Skeletal muscle cell (primary cell): ENCODE data around the gene PKHD1.

Source experiments
- DNase-seq: peaks from one replicate; pipeline ENCODE4 v3.0.0-alpha.2; 2010; ENCODE audit warnings: low read depth
- H3K4me3 ChIP-seq: 2 replicates; pipeline ENCODE4 v1.5.1; 2011; ENCODE audit warnings: low read depth, mild to moderate bottlenecking, control low read depth, low read length, moderate library complexity

Gene PKHD1

DNA sequence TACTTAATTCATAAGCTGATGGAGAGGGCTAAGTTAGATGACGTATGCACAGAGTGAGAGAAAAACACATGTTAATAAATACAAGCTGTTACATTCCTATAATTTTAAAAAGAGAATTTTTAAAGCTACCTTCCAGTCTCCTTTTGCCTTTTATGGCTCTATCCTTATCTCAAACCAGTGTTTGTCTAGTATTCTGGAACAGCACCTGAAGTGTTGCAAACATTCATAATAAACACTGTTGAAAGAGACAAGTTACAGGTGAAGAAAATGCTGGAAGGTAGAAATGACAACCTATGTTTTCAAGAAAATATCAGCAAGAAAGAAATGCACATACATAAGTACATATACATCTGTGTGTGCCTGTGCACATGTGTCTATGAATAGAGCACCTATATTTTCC lies 409.1 kb downstream of the PKHD1 start:
- no peak for DNase-seq

GRCh38 chr6:51675922-51676275 lies 411.5 kb downstream of the PKHD1 start:
- no peak for DNase-seq
- no peak overlapping the region for H3K4me3 ChIP-seq

More for the DNA sequence above, 409.1 kb downstream of the PKHD1 start:
- no peak overlapping the region for H3K4me3 ChIP-seq

GRCh38 chr6:51675020-51675921 lies 412.1 kb downstream of the PKHD1 start:
- no peak overlapping the region for H3K4me3 ChIP-seq
- DNase-seq = no peak

GRCh38 chr6:51663525-51663924 lies 423.9 kb downstream of the PKHD1 start:
- DNase-seq = no peak
- no peak overlapping the region for H3K4me3 ChIP-seq

DNA sequence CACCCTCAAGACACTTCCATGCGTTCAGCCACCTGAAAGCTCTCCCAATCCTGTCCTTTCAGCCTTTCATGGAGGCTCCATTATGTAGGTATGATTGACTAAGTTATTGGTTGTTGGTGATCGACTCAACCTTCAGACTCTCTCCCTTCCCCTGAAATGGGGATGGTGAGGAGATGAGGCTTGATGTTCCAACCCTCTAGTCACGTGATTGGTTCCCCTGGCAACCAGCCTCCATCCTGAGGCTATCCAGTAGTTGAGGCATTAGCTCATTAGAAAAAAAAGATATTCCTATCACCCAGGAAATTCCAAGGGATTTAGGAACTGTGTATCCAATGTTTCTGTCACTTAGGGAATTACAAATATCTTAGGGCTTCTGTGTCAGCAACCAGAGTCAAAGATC lies 426.6 kb downstream of the PKHD1 start:
- H3K4me3 ChIP-seq = no peak overlapping the region
- DNase-seq = no peak

GRCh38 chr6:51657491-51657890 lies 429.9 kb downstream of the PKHD1 start:
- no peak for DNase-seq
- no peak overlapping the region for H3K4me3 ChIP-seq

GRCh38 chr6:51655517-51655916 lies 431.9 kb downstream of the PKHD1 start:
- DNase-seq = no peak
- no peak overlapping the region for H3K4me3 ChIP-seq

DNA sequence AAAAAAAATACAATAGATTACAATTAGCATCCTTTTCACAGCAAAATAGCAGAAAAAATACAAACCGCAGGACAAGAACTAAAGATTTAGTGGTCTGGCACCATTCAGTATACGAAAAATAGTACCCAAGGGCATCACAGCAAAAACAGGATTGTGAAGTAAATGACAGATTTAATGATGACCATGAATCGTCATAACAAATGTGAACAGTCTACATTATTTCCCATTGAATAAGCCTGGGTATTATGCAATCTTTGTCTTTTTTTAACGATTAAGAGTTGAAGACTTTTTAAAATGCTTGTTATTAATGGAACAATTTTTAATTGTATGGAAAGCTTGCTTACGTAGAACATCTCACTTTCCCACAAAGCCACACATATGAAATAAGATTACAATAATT lies 432.8 kb downstream of the PKHD1 start:
- H3K4me3 ChIP-seq = no peak overlapping the region
- no peak for DNase-seq

DNA sequence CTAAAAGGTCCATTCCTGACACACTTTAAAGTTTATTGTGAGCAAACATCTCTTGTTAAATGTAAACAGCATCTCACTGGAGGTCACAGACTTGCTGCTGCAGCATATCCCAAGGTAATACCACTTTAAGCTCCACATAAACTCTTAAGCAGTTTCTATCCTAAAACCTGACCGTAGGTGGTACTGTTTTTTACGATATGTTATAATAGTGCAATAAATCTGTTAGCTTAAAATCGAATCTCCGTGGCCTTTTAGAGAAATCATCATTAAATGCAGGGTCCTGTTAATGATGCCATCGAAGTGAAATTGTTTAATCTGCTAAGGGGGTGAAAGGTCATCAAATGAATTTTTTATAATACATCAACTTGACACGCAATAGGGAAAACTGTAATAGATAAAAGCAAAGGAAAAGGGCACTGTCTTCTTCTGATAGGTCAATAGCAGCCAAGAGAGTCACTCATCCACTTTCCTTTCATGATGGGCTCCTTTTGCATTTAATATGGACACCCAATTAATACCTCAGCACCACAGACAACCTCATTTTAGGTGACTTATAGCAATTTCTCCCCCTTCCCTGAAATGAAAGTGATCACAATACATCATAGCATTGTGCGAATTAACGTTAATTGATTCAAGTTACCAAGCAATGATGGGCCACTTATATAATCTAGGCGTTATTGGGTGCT lies 436.1 kb downstream of the PKHD1 start:
- DNase-seq = no peak
- H3K4me3 ChIP-seq = no peak overlapping the region

DNA sequence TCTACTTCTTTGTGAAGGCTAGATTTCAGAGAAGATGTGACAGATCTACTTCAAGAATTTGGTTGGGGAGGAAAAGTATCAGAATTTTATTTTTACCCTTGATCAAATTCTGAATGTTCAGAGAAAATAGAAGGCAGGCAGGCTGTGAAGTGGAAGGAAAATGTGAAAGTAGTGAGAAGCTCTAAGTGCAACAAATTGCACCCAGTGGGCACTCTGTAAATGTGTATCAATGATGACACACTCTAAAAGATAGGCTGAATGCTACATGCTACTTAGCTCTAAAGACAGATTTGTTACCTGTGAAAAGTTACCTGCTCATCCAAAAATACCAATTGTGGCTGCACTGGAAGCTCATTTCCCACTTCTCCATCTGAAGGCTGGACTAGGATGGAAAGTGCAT lies 438.6 kb downstream of the PKHD1 start:
- no peak for DNase-seq
- no peak overlapping the region for H3K4me3 ChIP-seq

- no peak for DNase-seq
- no peak overlapping the region for H3K4me3 ChIP-seq
Observed at GRCh38 chr6:51648236-51648635, 439.2 kb downstream of the PKHD1 start.

GRCh38 chr6:51644426-51644825 lies 443.0 kb downstream of the PKHD1 start:
- DNase-seq = no peak
- H3K4me3 ChIP-seq = no peak overlapping the region

- no peak for DNase-seq
Observed at GRCh38 chr6:51640021-51640420, 447.4 kb downstream of the PKHD1 start.

GRCh38 chr6:51633424-51633823 lies 454.0 kb downstream of the PKHD1 start:
- H3K4me3 ChIP-seq = no peak overlapping the region
- no peak for DNase-seq

More at GRCh38 chr6:51640021-51640420, 447.4 kb downstream of the PKHD1 start:
- H3K4me3 ChIP-seq = no peak overlapping the region

GRCh38 chr6:51630011-51630410 lies 457.4 kb downstream of the PKHD1 start:
- no peak overlapping the region for H3K4me3 ChIP-seq
- DNase-seq = no peak

DNA sequence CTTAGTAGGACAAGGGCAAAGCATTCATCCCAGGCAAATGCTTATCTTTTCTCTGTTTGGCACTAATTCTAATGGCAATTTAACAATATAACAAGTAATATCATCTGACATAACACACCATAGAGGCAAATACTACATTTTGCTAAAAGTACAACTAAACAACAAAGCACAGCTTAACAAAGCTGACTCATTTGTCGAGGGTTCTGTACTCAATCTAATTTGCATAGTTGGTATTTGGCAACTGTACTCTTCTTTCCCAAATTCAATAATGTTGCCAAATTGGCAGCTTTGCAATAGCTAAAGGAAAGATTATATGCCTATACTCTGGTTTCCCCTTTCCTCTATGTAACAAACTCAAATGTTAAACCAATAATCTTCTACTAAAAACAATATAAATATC lies 461.0 kb downstream of the PKHD1 start:
- no peak overlapping the region for H3K4me3 ChIP-seq
- DNase-seq = no peak

DNA sequence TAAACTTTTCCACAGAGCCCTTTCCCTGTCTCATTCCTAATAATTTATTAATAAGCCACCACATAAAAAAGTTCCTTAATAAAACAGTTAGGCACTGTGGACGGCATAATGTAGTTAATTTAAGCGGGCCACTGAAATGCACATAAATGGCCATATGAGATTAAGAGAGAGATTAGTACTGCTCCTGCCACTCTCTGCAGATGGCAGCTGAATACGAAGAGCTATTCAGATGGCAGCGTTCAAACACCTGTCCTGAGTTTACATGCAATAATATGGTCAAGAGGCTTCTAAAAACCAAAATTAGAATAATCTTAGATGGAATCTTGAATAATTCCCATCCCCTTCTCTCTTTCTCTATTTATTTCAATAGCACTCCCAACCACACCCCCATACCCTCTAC lies 461.8 kb downstream of the PKHD1 start:
- H3K4me3 ChIP-seq = no peak overlapping the region
- DNase-seq = no peak

DNA sequence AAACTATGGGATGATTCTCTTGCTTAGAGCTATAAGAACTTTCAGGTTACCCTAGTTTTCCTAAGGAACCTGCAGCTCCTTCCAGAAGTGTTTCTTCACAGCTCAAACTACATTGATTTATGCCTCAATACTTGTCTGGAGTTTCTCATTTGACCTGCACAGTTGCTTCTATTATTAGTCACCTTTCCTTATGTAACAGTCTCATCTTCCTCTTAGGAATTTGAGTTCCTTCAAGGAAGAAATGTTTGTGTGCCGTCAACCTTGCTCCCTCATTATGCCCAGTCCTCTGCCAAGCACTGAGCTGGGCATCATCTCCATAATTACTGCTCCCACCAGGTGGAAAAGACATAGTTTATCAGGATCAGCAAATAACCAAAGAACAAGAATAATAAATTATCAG lies 466.4 kb downstream of the PKHD1 start:
- DNase-seq = no peak

DNA sequence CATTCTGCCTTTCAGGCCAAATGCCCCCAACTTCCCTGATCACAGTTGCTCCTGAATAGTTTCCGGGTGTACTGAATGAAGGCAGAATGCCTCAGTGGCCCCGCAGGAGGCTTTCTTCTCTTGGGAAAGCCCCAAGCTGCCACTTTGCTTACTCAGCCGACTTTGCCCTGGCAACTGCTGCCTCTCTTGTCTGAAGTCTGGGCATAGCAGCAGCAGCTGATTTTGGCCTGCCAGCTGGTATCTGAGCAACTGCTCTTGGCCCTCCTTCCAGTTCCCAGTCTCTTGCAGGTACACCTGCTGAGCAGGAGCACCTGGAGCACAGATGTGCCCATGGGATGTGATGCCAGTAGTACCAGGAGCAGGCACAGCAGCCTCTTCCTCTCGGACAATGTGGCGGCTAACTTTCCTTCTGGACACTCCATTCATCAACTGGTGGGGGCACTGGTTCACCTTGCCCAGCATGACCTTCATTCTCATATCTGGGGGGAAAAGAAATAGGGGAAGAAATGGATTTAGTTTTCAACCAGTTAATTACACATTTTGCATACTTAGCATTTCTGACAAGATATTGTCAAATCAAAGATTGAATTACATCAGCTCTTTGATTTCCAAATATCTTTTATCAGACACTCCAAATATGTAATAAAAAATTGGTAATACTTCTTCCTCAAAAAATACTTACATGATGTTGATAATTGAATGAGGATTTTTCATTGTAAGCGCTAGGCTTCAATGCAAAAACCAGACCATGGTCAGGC lies 468.2 kb downstream of the PKHD1 start:
- H3K4me3 ChIP-seq = no peak overlapping the region
- no peak for DNase-seq

More for the DNA sequence above, 466.4 kb downstream of the PKHD1 start:
- H3K4me3 ChIP-seq = no peak overlapping the region

DNA sequence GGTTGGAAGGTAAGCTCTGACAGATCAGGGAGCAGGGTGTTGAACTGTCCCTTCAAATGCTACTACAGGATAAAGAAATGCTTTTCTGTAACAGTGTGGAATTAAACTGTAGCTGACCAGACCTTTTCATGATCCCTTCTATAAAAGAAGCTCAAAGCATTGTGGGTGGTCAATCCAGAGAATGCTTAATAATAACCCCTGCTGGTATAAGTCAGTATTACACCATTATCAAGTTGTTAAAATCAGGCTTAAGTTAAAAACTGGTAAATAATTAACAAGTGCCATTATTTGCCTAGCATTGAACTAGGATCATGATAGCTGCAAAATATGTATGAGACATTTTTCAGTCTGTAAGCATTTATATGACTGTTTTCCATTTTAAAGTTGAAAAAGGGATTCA lies 468.9 kb downstream of the PKHD1 start:
- no peak for DNase-seq
- no peak overlapping the region for H3K4me3 ChIP-seq
